ENCODE measurements around the gene TMEM232.
"Not testable (repeated sequence)": the region's sequence is repeated elsewhere in the genome, so short reads cannot be mapped to it uniquely, and the experiment has no call there.

TMEM232 gene

GRCh38 chr5:110707260-110707844 lies 19.1 kb downstream of the TMEM232 start:
- no peak for TF ChIP-seq CTCF (IDR thresholded peaks at IDR 0.05; ENCODE audit: low read depth, low read length)
- in situ Hi-C loops (cut with HindIII; ENCODE audit: low sequenced_read_pairs) = no loop called here
- DNase-seq (ENCODE audit: low read depth, low spot score) = no peak
- H3K4me3 ChIP-seq (ENCODE audit: low read depth, low read length) = no peak overlapping the region

GRCh38 chr5:110705349-110705748 lies 21.1 kb downstream of the TMEM232 start:
- no peak overlapping the region for H3K4me3 ChIP-seq (ENCODE audit: low read depth, low read length)
- TF ChIP-seq CTCF (IDR thresholded peaks at IDR 0.05; ENCODE audit: low read depth, low read length) = no peak
- in situ Hi-C loops (cut with HindIII; ENCODE audit: low sequenced_read_pairs) = no loop called here
- no peak for DNase-seq (ENCODE audit: low read depth, low spot score)

GRCh38 chr5:110703481-110703880 lies 23.0 kb downstream of the TMEM232 start:
- DNase-seq (ENCODE audit: low read depth, low spot score) = no peak
- no peak overlapping the region for H3K4me3 ChIP-seq (ENCODE audit: low read depth, low read length)
- TF ChIP-seq CTCF (IDR thresholded peaks at IDR 0.05; ENCODE audit: low read depth, low read length) = no peak
- in situ Hi-C loops (cut with HindIII; ENCODE audit: low sequenced_read_pairs) = no loop called here

GRCh38 chr5:110702704-110703103 lies 23.8 kb downstream of the TMEM232 start:
- TF ChIP-seq CTCF (IDR thresholded peaks at IDR 0.05; ENCODE audit: low read depth, low read length) = no peak
- in situ Hi-C loops (cut with HindIII; ENCODE audit: low sequenced_read_pairs) = no loop called here
- no peak overlapping the region for H3K4me3 ChIP-seq (ENCODE audit: low read depth, low read length)
- DNase-seq (ENCODE audit: low read depth, low spot score) = no peak

- no peak for DNase-seq (ENCODE audit: low read depth, low spot score)
- in situ Hi-C loops (cut with HindIII; ENCODE audit: low sequenced_read_pairs) = no loop called here
- H3K4me3 ChIP-seq (ENCODE audit: low read depth, low read length) = no peak overlapping the region
- TF ChIP-seq CTCF (IDR thresholded peaks at IDR 0.05; ENCODE audit: low read depth, low read length) = no peak
Measured at GRCh38 chr5:110702300-110702699, 24.2 kb downstream of the TMEM232 start.

- in situ Hi-C loops (cut with HindIII; ENCODE audit: low sequenced_read_pairs); DNase-seq (ENCODE audit: low read depth, low spot score); H3K4me3 ChIP-seq (ENCODE audit: low read depth, low read length): not testable (repeated sequence)
Measured at GRCh38 chr5:110692669-110693068, 33.8 kb downstream of the TMEM232 start.

- in situ Hi-C loops (cut with HindIII; ENCODE audit: low sequenced_read_pairs); H3K4me3 ChIP-seq (ENCODE audit: low read depth, low read length); DNase-seq (ENCODE audit: low read depth, low spot score): not testable (repeated sequence)
Measured at GRCh38 chr5:110690587-110690986, 35.9 kb downstream of the TMEM232 start.

- no peak for DNase-seq (ENCODE audit: low read depth, low spot score)
- in situ Hi-C loops (cut with HindIII; ENCODE audit: low sequenced_read_pairs) = no loop called here
- H3K4me3 ChIP-seq (ENCODE audit: low read depth, low read length) = no peak overlapping the region
- no peak for TF ChIP-seq CTCF (IDR thresholded peaks at IDR 0.05; ENCODE audit: low read depth, low read length)
Measured at GRCh38 chr5:110687485-110687884, 39.0 kb downstream of the TMEM232 start.
